ENCODE results near the gene FGF12.

DNA sequence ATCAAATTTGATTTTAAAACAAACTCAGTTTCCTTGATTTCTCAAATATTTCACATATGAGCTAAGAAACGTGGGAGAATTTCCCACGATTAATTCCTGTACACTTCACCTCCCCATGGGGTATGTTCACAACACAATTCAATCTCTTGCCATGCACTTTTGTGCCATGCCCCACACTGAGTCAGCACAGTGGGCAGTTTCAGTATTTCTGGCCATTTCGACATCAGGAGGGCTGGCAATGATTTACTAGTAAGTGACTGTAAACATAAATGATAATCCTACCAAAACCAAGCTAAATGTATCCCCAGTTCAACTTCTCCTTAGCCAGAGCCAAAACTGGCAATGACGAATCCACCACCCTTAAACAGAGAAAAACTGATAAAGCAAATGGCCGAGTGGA is 293.6 kb downstream of the FGF12 start:
- TF ChIP-seq CTCF (IDR thresholded peaks at IDR 0.05), result no peak
- TF ChIP-seq POLR2A (IDR thresholded peaks at IDR 0.05), result no peak
